GM10248 (cell line): Measurements from ENCODE around the gene AGXT2.
"Not testable (repeated sequence)": the region's sequence is repeated elsewhere in the genome, so short reads cannot be mapped to it uniquely, and the experiment has no call there.

Source experiments
- CTCF ChIA-PET: fragments of 300-600 bp; sonication (Branson Sonifier 250); formaldehyde crosslinking; extraction: SDS; loops from one replicate; lab custom pipeline; 2021; ENCODE audit warnings: antibody characterized with exemption; lab: Yijun Ruan, JAX
- POLR2A ChIA-PET: fragments of 350-650 bp; sonication (Branson Sonifier 250); formaldehyde crosslinking; extraction: SDS; loops from one replicate; lab custom pipeline; 2020; ENCODE audit warnings: antibody characterized with exemption; lab: Yijun Ruan, JAX
- DNase-seq: peaks from one replicate; pipeline ENCODE4 v3.0.0; 2012; ENCODE audit errors: extremely low spot score
- CTCF ChIP-seq: IDR thresholded peaks from 2 replicates; pipeline ENCODE4 v1.5.1; 2012; ENCODE audit warnings: mild to moderate bottlenecking, low read depth; ENCODE audit errors: extremely low read depth, missing control alignments, control extremely low read depth

Gene AGXT2

GRCh38 chr5:35036536-35036935 lies 11.2 kb downstream of the AGXT2 start:
- no peak for DNase-seq
- no peak for TF ChIP-seq CTCF
- POLR2A ChIA-PET = no interaction called here
- CTCF ChIA-PET = no interaction called here

GRCh38 chr5:35035929-35036328 lies 11.8 kb downstream of the AGXT2 start:
- CTCF ChIA-PET, DNase-seq, POLR2A ChIA-PET: not testable (repeated sequence)

GRCh38 chr5:35035271-35035670 lies 12.5 kb downstream of the AGXT2 start:
- CTCF ChIA-PET = interaction anchor here (1.1 kb wide), 1 partner anchor 8 kb away, joined by 3 read pairs; no protein-coding TSS in a partner anchor
- POLR2A ChIA-PET = no interaction called here
- DNase-seq = no peak
- TF ChIP-seq CTCF = no peak

GRCh38 chr5:35032356-35032755 lies 15.4 kb downstream of the AGXT2 start:
- TF ChIP-seq CTCF = no peak
- ChIA-PET POLR2A (interaction anchor here (0.6 kb wide), 1 partner anchor 9 kb away, joined by 6 read pairs; no protein-coding TSS in a partner anchor), CTCF (interaction anchor here (1.3 kb wide), 1 partner anchor 9 kb away, joined by 3 read pairs; no protein-coding TSS in a partner anchor)
- no peak for DNase-seq

- TF ChIP-seq CTCF = no peak
- POLR2A ChIA-PET = no interaction called here
Measured at GRCh38 chr5:35031276-35031675, 16.5 kb downstream of the AGXT2 start.

GRCh38 chr5:35030426-35031100 lies 17.2 kb downstream of the AGXT2 start:
- no peak for DNase-seq
- CTCF ChIA-PET = interaction anchor here (0.9 to 2.3 kb wide), 2 partner anchors 27 to 53 kb away, joined by 3 to 11 read pairs; no protein-coding TSS in a partner anchor

More at GRCh38 chr5:35031276-35031675, 16.5 kb downstream of the AGXT2 start:
- no peak for DNase-seq
- CTCF ChIA-PET = interaction anchor here (0.9 to 2.3 kb wide), 2 partner anchors 28 to 54 kb away, joined by 3 to 11 read pairs; no protein-coding TSS in a partner anchor

More at GRCh38 chr5:35030426-35031100, 17.2 kb downstream of the AGXT2 start:
- no peak for TF ChIP-seq CTCF
- POLR2A ChIA-PET = no interaction called here
